ENCODE data around the gene URI1. TPM values are rescaled to one million over a fixed set of nuclear protein-coding genes. Genes with fewer than 3 reads are reported as not detected.

The URI1 gene
- total RNA-seq, 1 donor = 86.1 TPM

- no peaks in the 10 kb centered on the region for H3K4me1 ChIP-seq (ENCODE audit: insufficient read depth, low read length)
- no peak overlapping the region for H3K4me3 ChIP-seq (ENCODE audit: insufficient read depth, low read length)
- H3K27me3 ChIP-seq (ENCODE audit: insufficient read depth, low read length) = no peaks in the 10 kb centered on the region
- no peaks in the 10 kb centered on the region for H4K20me1 ChIP-seq (ENCODE audit: insufficient read depth, low read length)
- no peak overlapping the region for H3K4me2 ChIP-seq (ENCODE audit: insufficient read depth, low read length)
- DNase-seq (ENCODE audit: insufficient read length, low spot score, missing footprints) = no peak
- H3K9me3 ChIP-seq (ENCODE audit: low read depth, low read length) = no peaks in the 10 kb centered on the region
- H3K36me3 ChIP-seq (ENCODE audit: insufficient read depth, low read length) = no peaks in the 10 kb centered on the region
- H3K79me2 ChIP-seq (ENCODE audit: insufficient read depth, low read length) = no peaks in the 10 kb centered on the region
- no peak overlapping the region for H2AFZ ChIP-seq (ENCODE audit: low read length)
- no peak overlapping the region for H3K27ac ChIP-seq (ENCODE audit: low read depth, low read length)
- no peak for TF ChIP-seq CTCF (IDR thresholded peaks at IDR 0.05; ENCODE audit: extremely low read depth, low read depth, low read length)
Measured at GRCh38 chr19:29926031-29926430, 16.0 kb upstream of the URI1 start.

GRCh38 chr19:29926801-29927200 is 15.2 kb upstream of the URI1 start:
- Histone ChIP-seq H3K4me2 (ENCODE audit: insufficient read depth, low read length) (no peak overlapping the region), H3K4me1 (ENCODE audit: insufficient read depth, low read length) (no peaks in the 10 kb centered on the region), H3K27me3 (ENCODE audit: insufficient read depth, low read length) (no peaks in the 10 kb centered on the region), H3K27ac (ENCODE audit: low read depth, low read length) (no peak overlapping the region), H3K4me3 (ENCODE audit: insufficient read depth, low read length) (no peak overlapping the region), H3K79me2 (ENCODE audit: insufficient read depth, low read length) (no peaks in the 10 kb centered on the region), H3K9me3 (ENCODE audit: low read depth, low read length) (no peaks in the 10 kb centered on the region), H2AFZ (ENCODE audit: low read length) (no peak overlapping the region), H4K20me1 (ENCODE audit: insufficient read depth, low read length) (no peaks in the 10 kb centered on the region), H3K36me3 (ENCODE audit: insufficient read depth, low read length) (no peaks in the 10 kb centered on the region)
- no peak for TF ChIP-seq CTCF (IDR thresholded peaks at IDR 0.05; ENCODE audit: extremely low read depth, low read depth, low read length)
- DNase-seq (ENCODE audit: insufficient read length, low spot score, missing footprints) = no peak

- Histone ChIP-seq H4K20me1 (ENCODE audit: insufficient read depth, low read length) (no peaks in the 10 kb centered on the region), H3K36me3 (ENCODE audit: insufficient read depth, low read length) (no peaks in the 10 kb centered on the region), H3K9me3 (ENCODE audit: low read depth, low read length) (no peaks in the 10 kb centered on the region), H3K27me3 (ENCODE audit: insufficient read depth, low read length) (no peaks in the 10 kb centered on the region), H3K4me2 (ENCODE audit: insufficient read depth, low read length) (peak overlapping the region; percentile 69), H3K4me1 (ENCODE audit: insufficient read depth, low read length) (no peaks in the 10 kb centered on the region), H2AFZ (ENCODE audit: low read length) (peak overlapping the region; percentile 56), H3K79me2 (ENCODE audit: insufficient read depth, low read length) (no peaks in the 10 kb centered on the region), H3K4me3 (ENCODE audit: insufficient read depth, low read length) (peak overlapping the region; percentile 40), H3K27ac (ENCODE audit: low read depth, low read length) (no peak overlapping the region)
- TF ChIP-seq CTCF (IDR thresholded peaks at IDR 0.05; ENCODE audit: extremely low read depth, low read depth, low read length) = no peak
- DNase-seq (ENCODE audit: insufficient read length, low spot score, missing footprints) = no peak
Measured at GRCh38 chr19:29927944-29928625, 14.0 kb upstream of the URI1 start.

- Histone ChIP-seq H3K9me3 (ENCODE audit: low read depth, low read length) (no peaks in the 10 kb centered on the region), H3K27me3 (ENCODE audit: insufficient read depth, low read length) (no peaks in the 10 kb centered on the region), H3K79me2 (ENCODE audit: insufficient read depth, low read length) (no peaks in the 10 kb centered on the region), H3K4me2 (ENCODE audit: insufficient read depth, low read length) (no peak overlapping the region), H4K20me1 (ENCODE audit: insufficient read depth, low read length) (no peaks in the 10 kb centered on the region), H2AFZ (ENCODE audit: low read length) (no peak overlapping the region), H3K4me3 (ENCODE audit: insufficient read depth, low read length) (no peak overlapping the region), H3K27ac (ENCODE audit: low read depth, low read length) (no peak overlapping the region), H3K36me3 (ENCODE audit: insufficient read depth, low read length) (no peaks in the 10 kb centered on the region), H3K4me1 (ENCODE audit: insufficient read depth, low read length) (no peaks in the 10 kb centered on the region)
- no peak for DNase-seq (ENCODE audit: insufficient read length, low spot score, missing footprints)
- no peak for TF ChIP-seq CTCF (IDR thresholded peaks at IDR 0.05; ENCODE audit: extremely low read depth, low read depth, low read length)
Measured at GRCh38 chr19:29928831-29929230, 13.2 kb upstream of the URI1 start.
